IPS DF 6.9 (cell line): ENCODE measurements around the gene LARGE1.
"Not testable (repeated sequence)": the region's sequence is repeated elsewhere in the genome, so short reads cannot be mapped to it uniquely, and the experiment has no call there.

Experiments used
- DNase-seq: peaks from one replicate; pipeline ENCODE4 v3.0.0-alpha.2; 2013; ENCODE audit warnings: low read depth, low spot score
- H3K27ac ChIP-seq: one replicate; pipeline ENCODE4 v1.5.1; 2013; ENCODE audit warnings: low read length, control low read depth
- H3K27me3 ChIP-seq: 2 replicates; pipeline ENCODE4 v1.6.1; 2013; ENCODE audit warnings: mild to moderate bottlenecking, low read length; ENCODE audit not compliant: control insufficient read depth, insufficient read depth
- H3K36me3 ChIP-seq: 2 replicates; pipeline ENCODE4 v1.6.1; 2013; ENCODE audit warnings: low read length; ENCODE audit not compliant: control insufficient read depth, insufficient read depth
- H3K4me1 ChIP-seq: 2 replicates; pipeline ENCODE4 v1.6.1; 2013; ENCODE audit warnings: low read length; ENCODE audit not compliant: control insufficient read depth, insufficient read depth
- H3K4me3 ChIP-seq: 2 replicates; pipeline ENCODE4 v1.5.1; 2013; ENCODE audit warnings: mild to moderate bottlenecking, low read length
- H3K9me3 ChIP-seq: 2 replicates; pipeline ENCODE4 v1.6.1; 2013; ENCODE audit warnings: low read length, inconsistent platforms; ENCODE audit not compliant: control insufficient read depth, insufficient read depth
- WGBS: extraction: QIAGEN DNeasy Blood & Tissue Kit; methylation state at CpG from one replicate; pipeline ENCODE4 v1.1.7; 2013; ENCODE audit warnings: mixed read lengths, missing lambda C conversion rate; ENCODE audit not compliant: insufficient read length, insufficient coverage; 5-methylcytosine and 5-hydroxymethylcytosine counted together

The LARGE1 gene

GRCh38 chr22:33461245-33461644 lies 459.0 kb downstream of the LARGE1 start:
- not testable (repeated sequence) for H3K27ac ChIP-seq, H3K4me1 ChIP-seq, H3K9me3 ChIP-seq, H3K27me3 ChIP-seq, DNase-seq, H3K4me3 ChIP-seq, H3K36me3 ChIP-seq
- WGBS: no CpG with 5 or more reads among the region's 1 CpG

- Histone ChIP-seq H3K4me3 (no peak overlapping the region), H3K27me3 (no peaks in the 10 kb centered on the region), H3K36me3 (no peaks in the 10 kb centered on the region), H3K27ac (no peak overlapping the region), H3K4me1 (no peaks in the 10 kb centered on the region), H3K9me3 (no peaks in the 10 kb centered on the region)
- no peak for DNase-seq
- WGBS: no CpG with 5 or more reads among the region's 6 CpGs
Observed at GRCh38 chr22:33459137-33459536, 461.1 kb downstream of the LARGE1 start.

GRCh38 chr22:33456511-33456910 lies 463.8 kb downstream of the LARGE1 start:
- WGBS: no CpG with 5 or more reads among the region's 1 CpG
- Histone ChIP-seq H3K4me3 (no peak overlapping the region), H3K4me1 (peaks cover 2% of the 10 kb centered on the region; the same call in 1 of the 2 replicates), H3K9me3 (no peaks in the 10 kb centered on the region), H3K27me3 (no peaks in the 10 kb centered on the region), H3K27ac (no peak overlapping the region), H3K36me3 (no peaks in the 10 kb centered on the region)
- no peak for DNase-seq

GRCh38 chr22:33455036-33455435 lies 465.2 kb downstream of the LARGE1 start:
- H3K4me3 ChIP-seq: no peak overlapping the region
- H3K9me3 ChIP-seq: no peaks in the 10 kb centered on the region
- H3K27me3 ChIP-seq: no peaks in the 10 kb centered on the region
- no peak for DNase-seq
- no peaks in the 10 kb centered on the region for H3K36me3 ChIP-seq
- H3K27ac ChIP-seq: no peak overlapping the region
- WGBS: no CpG with 5 or more reads among the region's 1 CpG
- H3K4me1 ChIP-seq: peaks cover 2% of the 10 kb centered on the region; the same call in 1 of the 2 replicates

- WGBS: no CpG with 5 or more reads among the region's 6 CpGs
- H3K27me3 ChIP-seq: no peaks in the 10 kb centered on the region
Observed at GRCh38 chr22:33451866-33452469, 468.3 kb downstream of the LARGE1 start.

GRCh38 chr22:33450756-33451155 lies 469.5 kb downstream of the LARGE1 start:
- peaks cover 2% of the 10 kb centered on the region; the same call in 1 of the 2 replicates for H3K4me1 ChIP-seq
- no peak overlapping the region for H3K4me3 ChIP-seq
- H3K36me3 ChIP-seq: no peaks in the 10 kb centered on the region
- no peaks in the 10 kb centered on the region for H3K9me3 ChIP-seq
- no peak for DNase-seq
- no peaks in the 10 kb centered on the region for H3K27me3 ChIP-seq
- H3K27ac ChIP-seq: no peak overlapping the region
- WGBS: no CpG with 5 or more reads among the region's 6 CpGs

More at GRCh38 chr22:33451866-33452469, 468.3 kb downstream of the LARGE1 start:
- no peak overlapping the region for H3K27ac ChIP-seq
- H3K9me3 ChIP-seq: no peaks in the 10 kb centered on the region
- H3K4me1 ChIP-seq: peaks cover 2% of the 10 kb centered on the region; the same call in 1 of the 2 replicates
- H3K4me3 ChIP-seq: no peak overlapping the region
- DNase-seq: no peak
- no peaks in the 10 kb centered on the region for H3K36me3 ChIP-seq

GRCh38 chr22:33447733-33448132 lies 472.5 kb downstream of the LARGE1 start:
- Histone ChIP-seq H3K27ac (no peak overlapping the region), H3K9me3 (no peaks in the 10 kb centered on the region), H3K27me3 (no peaks in the 10 kb centered on the region), H3K36me3 (no peaks in the 10 kb centered on the region), H3K4me1 (peaks cover 2% of the 10 kb centered on the region; the same call in 1 of the 2 replicates), H3K4me3 (no peak overlapping the region)
- no peak for DNase-seq
- no CpG with 5 or more reads among the region's 5 CpGs for WGBS

GRCh38 chr22:33443683-33444082 lies 476.6 kb downstream of the LARGE1 start:
- no peak for DNase-seq
- Histone ChIP-seq H3K4me3 (no peak overlapping the region), H3K36me3 (no peaks in the 10 kb centered on the region), H3K4me1 (no peaks in the 10 kb centered on the region), H3K27ac (no peak overlapping the region), H3K9me3 (no peaks in the 10 kb centered on the region), H3K27me3 (no peaks in the 10 kb centered on the region)
- WGBS: no CpG with 5 or more reads among the region's 6 CpGs

- Histone ChIP-seq H3K9me3 (no peaks in the 10 kb centered on the region), H3K4me1 (peaks cover 2% of the 10 kb centered on the region; the same call in 1 of the 2 replicates), H3K27me3 (no peaks in the 10 kb centered on the region), H3K27ac (no peak overlapping the region), H3K36me3 (no peaks in the 10 kb centered on the region), H3K4me3 (no peak overlapping the region)
- DNase-seq: no peak
- WGBS: no CpG with 5 or more reads among the region's 4 CpGs
Observed at GRCh38 chr22:33440756-33441155, 479.5 kb downstream of the LARGE1 start.

GRCh38 chr22:33438273-33438672 lies 482.0 kb downstream of the LARGE1 start:
- Histone ChIP-seq H3K27me3 (no peaks in the 10 kb centered on the region), H3K27ac (no peak overlapping the region), H3K36me3 (no peaks in the 10 kb centered on the region), H3K9me3 (no peaks in the 10 kb centered on the region), H3K4me3 (no peak overlapping the region), H3K4me1 (peaks cover 2% of the 10 kb centered on the region; the same call in 1 of the 2 replicates)
- no CpG with 5 or more reads among the region's 7 CpGs for WGBS
- DNase-seq: no peak

GRCh38 chr22:33431300-33431699 lies 489.0 kb downstream of the LARGE1 start:
- H3K9me3 ChIP-seq: no peaks in the 10 kb centered on the region
- H3K27me3 ChIP-seq: no peaks in the 10 kb centered on the region
- peaks cover 4% of the 10 kb centered on the region; the same call in 1 of the 2 replicates for H3K36me3 ChIP-seq
- WGBS: no CpG with 5 or more reads among the region's 3 CpGs
- peaks cover 2% of the 10 kb centered on the region; the same call in 1 of the 2 replicates for H3K4me1 ChIP-seq
- H3K27ac ChIP-seq: no peak overlapping the region
- H3K4me3 ChIP-seq: no peak overlapping the region
- DNase-seq: no peak
